Uterus (tissue), 4 donors: ENCODE results near the gene GSK3B. TPM values are rescaled to one million over a fixed set of nuclear protein-coding genes. Genes with fewer than 3 reads are reported as not detected.

ENCODE experiments used
- DNase-seq, 2 donors: peaks; one replicate each; pipeline ENCODE4 v3.0.0-alpha.2; 2019 to 2020
- H3K27ac ChIP-seq, 2 donors: fragments of 200-600 bp; sonication (generic); 1 replicate in 1 of 2; 2 replicates in 1 of 2; pipeline ENCODE4 v1.5.1; 2016 to 2018
- H3K27me3 ChIP-seq, 2 donors: fragments of 200-600 bp; sonication (generic); one replicate each; pipeline ENCODE4 v1.5.1; 2018 to 2019; ENCODE audit warnings: control low read depth in 1 of 2
- H3K36me3 ChIP-seq, 2 donors: fragments of 200-600 bp; sonication (generic); one replicate each; pipeline ENCODE4 v1.5.1; 2019; ENCODE audit warnings: control low read depth in 1 of 2
- H3K4me1 ChIP-seq, 2 donors: fragments of 200-600 bp; sonication (generic); one replicate each; pipeline ENCODE4 v1.5.1; 2018 to 2019; ENCODE audit warnings: control low read depth in 1 of 2
- H3K4me3 ChIP-seq, 2 donors: fragments of 200-600 bp; sonication (generic); 1 replicate in 1 of 2; 2 replicates in 1 of 2; pipeline ENCODE4 v1.5.1; 2018 to 2019; ENCODE audit warnings: mild to moderate bottlenecking in 1 of 2
- H3K9me3 ChIP-seq, 2 donors: fragments of 200-600 bp; sonication (generic); one replicate each; pipeline ENCODE4 v1.5.1; 2019; ENCODE audit warnings: control low read depth in 1 of 2
- CTCF ChIP-seq, 4 experiments: fragments of 200-600 bp in 2 of 4; fragments of 450-650 bp in 2 of 4; sonication (generic) in 2 of 4; IDR thresholded peaks; one replicate each; pipeline ENCODE4 v1.5.1; 2016 to 2019; ENCODE audit warnings: antibody characterized with exemption in 4 of 4, mild to moderate bottlenecking in 2 of 4, moderate library complexity in 1 of 4
- POLR2A ChIP-seq, 2 donors: fragments of 450-650 bp; IDR thresholded peaks; one replicate each; pipeline ENCODE4 v1.6.1; 2016; ENCODE audit warnings: antibody characterized with exemption in 2 of 2, mild to moderate bottlenecking in 1 of 2, moderate library complexity in 1 of 2
- intact Hi-C: fragments of 100-400 bp; cut with DNase I; formaldehyde crosslinking; loops from one replicate; pipeline ENCODE4 v1.15.1; 2023; ENCODE audit warnings: low total_unique reads
- total RNA-seq, 4 donors: library from RNA; depleted of rRNA in 3 of 4; stranded (reverse); fragments of >200 nt in 3 of 4; gene quantifications; one replicate each; pipeline versions ENCODE4 v1.1.0 to v1.2.4, GENCODE V29; 2014 to 2023
- donor health status: DM: yes; HTN: yes; CAD: no.

GSK3B gene
- total RNA-seq, 4 donors from 2014 or later, result 13.5 to 53.8 (median 31.3) TPM

- DNase-seq, result no peak
- Histone ChIP-seq H3K27me3 (no peaks in the 10 kb centered on the region), H3K9me3 (no peaks in the 10 kb centered on the region), H3K4me3 (no peak overlapping the region), H3K36me3 (no peaks in the 10 kb centered on the region), H3K27ac (no peak overlapping the region), H3K4me1 (peaks cover 0 to 12% of the 10 kb centered on the region in 2 donors)
- no peak for TF ChIP-seq CTCF (IDR thresholded peaks at IDR 0.05)
- no peak for TF ChIP-seq POLR2A (IDR thresholded peaks at IDR 0.05)
- intact Hi-C loops, result no loop called here
Observed at GRCh38 chr3:119918992-119919933, 175.0 kb downstream of the GSK3B start.

GRCh38 chr3:119913021-119913420 lies 181.2 kb downstream of the GSK3B start:
- TF ChIP-seq POLR2A (IDR thresholded peaks at IDR 0.05) (no peak), CTCF (IDR thresholded peaks at IDR 0.05) (no peak)
- H3K27me3 ChIP-seq, result no peaks in the 10 kb centered on the region
- intact Hi-C loops, result no loop called here
- peaks cover 0 to 12% of the 10 kb centered on the region in 2 donors for H3K4me1 ChIP-seq
- no peak overlapping the region for H3K27ac ChIP-seq
- H3K4me3 ChIP-seq, result no peak overlapping the region
- no peaks in the 10 kb centered on the region for H3K36me3 ChIP-seq
- no peaks in the 10 kb centered on the region for H3K9me3 ChIP-seq
- no peak for DNase-seq

- intact Hi-C loops, result no loop called here
- no peak overlapping the region for H3K27ac ChIP-seq
- TF ChIP-seq CTCF (IDR thresholded peaks at IDR 0.05), result no peak
- no peak for TF ChIP-seq POLR2A (IDR thresholded peaks at IDR 0.05)
- no peaks in the 10 kb centered on the region for H3K27me3 ChIP-seq
- no peak overlapping the region for H3K4me3 ChIP-seq
- H3K36me3 ChIP-seq, result no peaks in the 10 kb centered on the region
- H3K9me3 ChIP-seq, result no peaks in the 10 kb centered on the region
- peaks cover 0 to 12% of the 10 kb centered on the region in 2 donors for H3K4me1 ChIP-seq
- DNase-seq, result no peak
Observed at GRCh38 chr3:119912220-119912619, 182.0 kb downstream of the GSK3B start.

- intact Hi-C loops, result no loop called here
- Histone ChIP-seq H3K27ac (no peak overlapping the region), H3K4me3 (no peak overlapping the region), H3K36me3 (no peaks in the 10 kb centered on the region), H3K4me1 (peaks cover 0 to 9% of the 10 kb centered on the region in 2 donors), H3K9me3 (no peaks in the 10 kb centered on the region), H3K27me3 (no peaks in the 10 kb centered on the region)
- TF ChIP-seq CTCF (IDR thresholded peaks at IDR 0.05) (no peak), POLR2A (IDR thresholded peaks at IDR 0.05) (no peak)
- no peak for DNase-seq
Observed at GRCh38 chr3:119911748-119912147, 182.5 kb downstream of the GSK3B start.

GRCh38 chr3:119902061-119902460 lies 192.2 kb downstream of the GSK3B start:
- peaks cover 0 to 3% of the 10 kb centered on the region in 2 donors for H3K36me3 ChIP-seq
- no peak for DNase-seq
- H3K4me1 ChIP-seq, result no peaks in the 10 kb centered on the region
- H3K27ac ChIP-seq, result no peak overlapping the region
- TF ChIP-seq POLR2A (IDR thresholded peaks at IDR 0.05) (no peak), CTCF (IDR thresholded peaks at IDR 0.05) (no peak)
- no peak overlapping the region for H3K4me3 ChIP-seq
- intact Hi-C loops, result no loop called here
- no peaks in the 10 kb centered on the region for H3K27me3 ChIP-seq
- no peaks in the 10 kb centered on the region for H3K9me3 ChIP-seq
